ENCODE results near the gene PCBD1. TPM values are rescaled to one million over a fixed set of nuclear protein-coding genes. Genes with fewer than 3 reads are reported as not detected.
A peak's percentile ranks its signal among the peaks of the same experiment; 100 is the strongest.

PCBD1 gene
- total RNA-seq, 1 donor from 2014 or later = 29.1 TPM

DNA sequence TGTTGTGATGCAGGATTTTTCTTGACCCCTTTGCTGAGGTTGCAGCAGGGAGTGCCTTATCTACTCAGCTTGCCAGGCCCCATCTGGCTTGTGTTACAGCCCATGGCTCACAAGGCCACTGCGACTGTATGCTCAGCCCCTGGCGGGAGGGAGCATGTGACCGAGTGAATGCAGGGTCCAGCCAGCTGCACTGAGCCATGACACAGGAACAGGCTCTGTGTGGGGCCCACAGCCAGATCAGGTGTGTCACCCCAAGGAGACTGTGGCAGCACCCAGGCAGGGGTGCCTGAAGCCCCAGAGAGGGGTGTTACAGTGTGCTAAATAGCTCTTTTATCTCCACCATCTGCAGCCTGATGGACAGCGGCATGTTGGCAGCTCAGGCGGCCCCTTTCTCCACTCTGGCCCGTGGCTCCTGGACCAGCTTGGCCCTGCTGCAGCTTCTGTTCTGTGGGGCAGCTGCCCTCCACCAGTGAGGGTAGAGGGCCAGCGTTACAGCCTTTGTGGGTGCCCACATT, 2.6 kb upstream of the PCBD1 start:
- Mint-ChIP-seq H3K9me3 (ENCODE audit: unreplicated experiment) (peaks cover 3% of the 10 kb centered on the region), H3K27me3 (ENCODE audit: unreplicated experiment) (peaks cover 4% of the 10 kb centered on the region), H3K4me1 (ENCODE audit: low read depth, unreplicated experiment) (peaks cover 19% of the 10 kb centered on the region), H3K4me3 (ENCODE audit: unreplicated experiment) (no peak overlapping the region), H3K27ac (ENCODE audit: unreplicated experiment) (peak overlapping the region; percentile 41), H3K36me3 (ENCODE audit: unreplicated experiment) (no peaks in the 10 kb centered on the region)
- TF ChIP-seq, protein P1, sequence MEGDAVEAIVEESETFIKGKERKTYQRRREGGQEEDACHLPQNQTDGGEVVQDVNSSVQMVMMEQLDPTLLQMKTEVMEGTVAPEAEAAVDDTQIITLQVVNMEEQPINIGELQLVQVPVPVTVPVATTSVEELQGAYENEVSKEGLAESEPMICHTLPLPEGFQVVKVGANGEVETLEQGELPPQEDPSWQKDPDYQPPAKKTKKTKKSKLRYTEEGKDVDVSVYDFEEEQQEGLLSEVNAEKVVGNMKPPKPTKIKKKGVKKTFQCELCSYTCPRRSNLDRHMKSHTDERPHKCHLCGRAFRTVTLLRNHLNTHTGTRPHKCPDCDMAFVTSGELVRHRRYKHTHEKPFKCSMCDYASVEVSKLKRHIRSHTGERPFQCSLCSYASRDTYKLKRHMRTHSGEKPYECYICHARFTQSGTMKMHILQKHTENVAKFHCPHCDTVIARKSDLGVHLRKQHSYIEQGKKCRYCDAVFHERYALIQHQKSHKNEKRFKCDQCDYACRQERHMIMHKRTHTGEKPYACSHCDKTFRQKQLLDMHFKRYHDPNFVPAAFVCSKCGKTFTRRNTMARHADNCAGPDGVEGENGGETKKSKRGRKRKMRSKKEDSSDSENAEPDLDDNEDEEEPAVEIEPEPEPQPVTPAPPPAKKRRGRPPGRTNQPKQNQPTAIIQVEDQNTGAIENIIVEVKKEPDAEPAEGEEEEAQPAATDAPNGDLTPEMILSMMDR (IDR thresholded peaks at IDR 0.05; ENCODE audit: partially characterized antibody, unreplicated experiment) = no peak
- DNase-seq = peak; percentile 71

DNA sequence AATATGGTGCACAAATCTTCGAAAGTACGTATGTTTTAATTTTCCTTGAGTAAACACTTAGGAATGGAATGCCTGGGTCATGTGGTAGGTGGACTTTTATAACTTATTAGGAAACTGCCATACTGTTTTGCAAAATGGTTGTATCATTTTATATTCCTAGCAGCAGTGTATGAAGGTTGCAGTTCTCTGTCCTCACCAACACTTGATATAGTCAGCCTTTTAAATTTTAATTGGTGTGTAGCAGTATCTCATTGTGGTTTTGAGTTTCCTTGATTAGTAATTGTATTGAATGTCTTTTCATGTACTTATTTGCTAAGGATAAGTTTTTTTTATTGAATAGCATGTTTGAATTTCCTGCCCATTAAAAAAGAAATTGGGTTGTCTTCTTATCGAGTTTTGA, 926 bp upstream of the PCBD1 start:
- no peak for DNase-seq
- Mint-ChIP-seq H3K4me1 (ENCODE audit: low read depth, unreplicated experiment) (peaks cover 21% of the 10 kb centered on the region), H3K4me3 (ENCODE audit: unreplicated experiment) (peak overlapping the region; percentile 15), H3K9me3 (ENCODE audit: unreplicated experiment) (peaks cover 3% of the 10 kb centered on the region), H3K27me3 (ENCODE audit: unreplicated experiment) (peaks cover 7% of the 10 kb centered on the region), H3K27ac (ENCODE audit: unreplicated experiment) (no peak overlapping the region), H3K36me3 (ENCODE audit: unreplicated experiment) (peaks cover 9% of the 10 kb centered on the region)
- TF ChIP-seq, protein P1 (IDR thresholded peaks at IDR 0.05; ENCODE audit: partially characterized antibody, unreplicated experiment) = no peak

DNA sequence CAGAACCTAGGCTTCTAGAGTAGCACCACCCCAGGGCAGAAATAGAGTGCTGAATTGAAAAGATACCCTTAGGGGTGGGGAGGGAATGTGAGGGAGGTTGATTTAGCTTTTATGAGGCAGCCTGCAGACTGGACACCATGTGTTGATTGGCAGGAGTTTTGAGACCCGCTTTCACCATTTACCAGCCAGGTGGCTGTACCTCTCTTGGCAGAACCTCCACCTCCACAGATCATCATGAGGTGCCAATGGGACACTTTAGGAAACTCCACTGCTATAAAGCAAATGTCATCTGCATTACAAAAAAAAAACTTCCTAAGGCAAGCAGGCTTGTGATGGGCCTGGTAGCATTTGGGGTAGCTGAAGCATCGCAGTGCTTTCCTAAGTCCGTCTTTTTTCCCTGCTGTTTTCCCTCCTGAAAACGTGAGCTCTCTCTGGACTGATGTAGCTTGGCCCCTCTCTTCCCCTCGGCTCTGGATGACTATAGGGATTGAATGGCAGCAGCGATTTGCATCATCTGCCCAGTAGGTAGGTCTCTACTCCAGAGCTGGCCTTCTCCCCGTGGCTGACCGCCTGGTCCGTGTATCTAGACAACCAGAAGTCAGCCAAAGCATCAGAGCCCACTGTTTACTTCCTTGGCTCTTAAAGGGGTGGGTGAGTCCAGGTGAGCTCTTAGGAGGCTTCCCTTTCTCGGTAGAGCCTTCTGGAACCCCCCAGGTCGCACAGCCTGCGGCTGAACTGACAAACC, 1.3 kb downstream of the PCBD1 start:
- peak overlapping the region; percentile 38 for H3K27ac Mint-ChIP-seq (ENCODE audit: unreplicated experiment)
- H3K36me3 Mint-ChIP-seq (ENCODE audit: unreplicated experiment) = peaks cover 9% of the 10 kb centered on the region
- H3K4me1 Mint-ChIP-seq (ENCODE audit: low read depth, unreplicated experiment) = peaks cover 18% of the 10 kb centered on the region
- TF ChIP-seq, protein P1 (IDR thresholded peaks at IDR 0.05; ENCODE audit: partially characterized antibody, unreplicated experiment) = no peak
- DNase-seq = no peak
- peaks cover 7% of the 10 kb centered on the region for H3K27me3 Mint-ChIP-seq (ENCODE audit: unreplicated experiment)
- peak overlapping the region; percentile 83 for H3K4me3 Mint-ChIP-seq (ENCODE audit: unreplicated experiment)
- no peaks in the 10 kb centered on the region for H3K9me3 Mint-ChIP-seq (ENCODE audit: unreplicated experiment)

DNA sequence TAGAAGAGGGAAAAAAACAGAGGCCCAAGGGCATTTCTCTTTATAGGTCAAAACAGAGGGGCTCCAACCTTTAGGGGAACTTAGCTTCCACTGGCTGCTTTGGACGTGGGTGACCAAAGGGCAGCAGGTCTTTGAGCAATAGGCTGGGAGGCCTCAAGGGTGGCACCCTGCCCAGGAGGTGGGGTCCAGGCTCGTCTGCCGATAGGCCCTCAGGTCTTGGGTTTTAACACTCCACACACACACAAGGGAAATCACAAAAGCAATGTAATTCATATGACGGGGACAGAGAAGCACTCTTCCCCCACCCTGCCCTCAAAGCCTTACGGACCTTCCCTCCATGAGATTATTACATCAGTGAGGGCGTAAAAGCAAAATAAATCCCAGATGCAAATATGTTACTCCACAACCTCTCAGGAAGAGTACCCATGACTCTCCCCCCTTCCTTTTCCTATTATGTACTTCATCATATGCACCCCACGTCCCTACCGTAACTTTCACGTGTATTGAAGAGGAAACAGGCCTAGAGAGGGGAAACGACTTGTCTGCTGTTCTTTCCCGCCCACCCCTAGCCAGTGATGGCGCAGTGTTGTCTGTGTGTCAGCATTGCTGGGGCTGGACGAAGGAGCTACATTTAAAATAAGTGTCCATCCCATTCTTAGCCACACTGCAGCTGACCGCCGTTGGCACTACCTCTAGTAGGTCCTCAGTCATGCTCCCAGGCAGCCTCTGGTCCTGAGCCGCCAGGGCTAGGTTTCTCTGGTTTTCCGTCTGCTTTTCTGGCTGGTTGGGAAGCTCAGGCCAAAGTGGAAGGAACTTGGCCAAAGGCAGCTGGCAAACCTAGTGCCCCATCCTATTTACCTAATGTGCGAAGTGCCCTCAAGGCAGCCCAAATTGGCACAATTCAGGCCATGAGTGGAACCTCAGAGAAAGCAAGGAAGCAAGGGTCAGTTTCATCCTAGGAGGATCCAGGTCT, 2.1 kb downstream of the PCBD1 start:
- Mint-ChIP-seq H3K27me3 (ENCODE audit: unreplicated experiment) (peaks cover 7% of the 10 kb centered on the region), H3K4me3 (ENCODE audit: unreplicated experiment) (peak overlapping the region; percentile 83), H3K9me3 (ENCODE audit: unreplicated experiment) (no peaks in the 10 kb centered on the region), H3K27ac (ENCODE audit: unreplicated experiment) (no peak overlapping the region), H3K36me3 (ENCODE audit: unreplicated experiment) (peaks cover 9% of the 10 kb centered on the region), H3K4me1 (ENCODE audit: low read depth, unreplicated experiment) (peaks cover 17% of the 10 kb centered on the region)
- no peak for DNase-seq
- TF ChIP-seq, protein P1 (IDR thresholded peaks at IDR 0.05; ENCODE audit: partially characterized antibody, unreplicated experiment) = no peak

Data from glutamatergic neuron (in vitro differentiated cells).